Sigmoid colon (tissue), 4 donors: ENCODE measurements around the gene SRP19.

Source experiments
- CTCF ChIP-seq, 4 experiments: fragments of 450-650 bp in 3 of 4; fragments of 200-600 bp in 1 of 4; IDR thresholded peaks; one replicate each; pipeline ENCODE4 v1.5.1; 2016 to 2019; ENCODE audit warnings: antibody characterized with exemption in 4 of 4, mild to moderate bottlenecking in 3 of 4, moderate library complexity in 2 of 4
- EP300 ChIP-seq, 4 donors: sonication (generic); formaldehyde crosslinking; IDR thresholded peaks; one replicate each; pipeline ENCODE4 v1.6.1; 2017; ENCODE audit warnings: antibody characterized with exemption in 4 of 4

- TF ChIP-seq CTCF (IDR thresholded peaks at IDR 0.05) (no peak), EP300 (IDR thresholded peaks at IDR 0.05) (no peak)
Measured at GRCh38 chr5:112906637-112907036, 45.5 kb downstream of the SRP19 start.
